Sigmoid colon (tissue), 7 donors: ENCODE data around the gene PPIL6. TPM values are rescaled to one million over a fixed set of nuclear protein-coding genes. Genes with fewer than 3 reads are reported as not detected.

Source experiments
- DNase-seq: peaks from one replicate; pipeline ENCODE4 v3.0.0-alpha.2; 2019
- H3K27ac ChIP-seq, 4 donors: fragments of 200-600 bp; sonication (generic); one replicate each; pipeline ENCODE4 v1.5.1; 2016 to 2019; ENCODE audit warnings: mild to moderate bottlenecking in 1 of 4
- H3K27me3 ChIP-seq, 3 donors: fragments of 200-600 bp; sonication (generic); one replicate each; pipeline ENCODE4 v1.5.1; 2019; ENCODE audit warnings: mild to moderate bottlenecking in 1 of 3
- H3K36me3 ChIP-seq, 4 donors: fragments of 200-600 bp; sonication (generic); one replicate each; pipeline ENCODE4 v1.5.1; 2016 to 2019
- H3K4me1 ChIP-seq, 4 donors: fragments of 200-600 bp; sonication (generic); one replicate each; pipeline ENCODE4 v1.5.1; 2017 to 2019
- H3K4me3 ChIP-seq, 4 donors: fragments of 200-600 bp; sonication (generic); one replicate each; pipeline ENCODE4 v1.5.1; 2017 to 2019; ENCODE audit warnings: mild to moderate bottlenecking in 2 of 4, moderate library complexity in 1 of 4
- H3K9me3 ChIP-seq, 4 donors: fragments of 200-600 bp in 3 of 4; sonication (generic) in 3 of 4; one replicate each; pipeline versions ENCODE4 v1.5.1 to v1.6.1; 2013 to 2019
- CTCF ChIP-seq, 4 experiments: fragments of 450-650 bp in 3 of 4; fragments of 200-600 bp in 1 of 4; IDR thresholded peaks; one replicate each; pipeline ENCODE4 v1.5.1; 2016 to 2019; ENCODE audit warnings: antibody characterized with exemption in 4 of 4, mild to moderate bottlenecking in 3 of 4, moderate library complexity in 2 of 4
- EP300 ChIP-seq, 4 donors: sonication (generic); formaldehyde crosslinking; IDR thresholded peaks; one replicate each; pipeline ENCODE4 v1.6.1; 2017; ENCODE audit warnings: antibody characterized with exemption in 4 of 4
- POLR2A ChIP-seq, 2 donors: fragments of 450-650 bp; IDR thresholded peaks; one replicate each; pipeline ENCODE4 v1.6.1; 2016; ENCODE audit warnings: antibody characterized with exemption in 2 of 2, mild to moderate bottlenecking in 2 of 2, moderate library complexity in 2 of 2
- POLR2AphosphoS5 ChIP-seq, 4 donors: sonication (generic); formaldehyde crosslinking; IDR thresholded peaks; one replicate each; pipeline ENCODE4 v1.6.1; 2017; ENCODE audit warnings: antibody characterized with exemption in 4 of 4
- WGBS, 2 donors: extraction: QIAGEN DNeasy Blood & Tissue Kit; methylation state at CpG; one replicate each; pipeline ENCODE4 v1.1.7; 2013; 5-methylcytosine and 5-hydroxymethylcytosine counted together
- intact Hi-C: fragments of 100-400 bp; cut with DNase I; formaldehyde crosslinking; loops from one replicate; pipeline ENCODE4 v1.15.1; 2023
- polyA plus RNA-seq, 3 donors: library from polyadenylated mRNA; stranded (reverse); fragments of 200-250 nt; gene quantifications; one replicate each; pipeline ENCODE4 v1.2.3, GENCODE V29; 2013
- total RNA-seq, 4 donors: library from RNA; depleted of rRNA; stranded (reverse); fragments of >200 nt; gene quantifications; one replicate each; pipeline ENCODE4 v1.1.0, GENCODE V29; 2016
- donor health status: healthy with polysubstance abuse.
- donor health status: Bipolar disorder and iron deficiency.
- donor health status: healthy.

The PPIL6 gene
- total and polyA plus RNA-seq, 7 donors: 0.44 to 10.2 (median 1.4) TPM

GRCh38 chr6:109360281-109360680 lies 80.1 kb downstream of the PPIL6 start:
- Histone ChIP-seq H3K27me3 (no peaks in the 10 kb centered on the region), H3K4me3 (no peak overlapping the region), H3K9me3 (peaks cover 0 to 3% (median 0%) of the 10 kb centered on the region in 4 donors), H3K4me1 (no peaks in the 10 kb centered on the region), H3K36me3 (peaks cover 0 to 65% (median 20%) of the 10 kb centered on the region in 4 donors), H3K27ac (no peak overlapping the region)
- no peak for TF ChIP-seq POLR2AphosphoS5 (IDR thresholded peaks at IDR 0.05)
- TF ChIP-seq CTCF (IDR thresholded peaks at IDR 0.05): no peak
- TF ChIP-seq POLR2A (IDR thresholded peaks at IDR 0.05): no peak
- TF ChIP-seq EP300 (IDR thresholded peaks at IDR 0.05): no peak
- intact Hi-C loops: no loop called here
- 90 to 97% methylated on average over 1 of the region's 1 CpG for WGBS, 2 donors
- no peak for DNase-seq

- peaks cover 0 to 3% (median 0%) of the 10 kb centered on the region in 4 donors for H3K9me3 ChIP-seq
- no peaks in the 10 kb centered on the region for H3K27me3 ChIP-seq
- no peak for DNase-seq
- H3K27ac ChIP-seq: no peak overlapping the region
- H3K36me3 ChIP-seq: peaks cover 0 to 63% (median 18%) of the 10 kb centered on the region in 4 donors
- TF ChIP-seq POLR2AphosphoS5 (IDR thresholded peaks at IDR 0.05): no peak
- no peak for TF ChIP-seq CTCF (IDR thresholded peaks at IDR 0.05)
- TF ChIP-seq POLR2A (IDR thresholded peaks at IDR 0.05): no peak
- no peak for TF ChIP-seq EP300 (IDR thresholded peaks at IDR 0.05)
- no peak overlapping the region for H3K4me3 ChIP-seq
- intact Hi-C loops: no loop called here
- 96 to 99% methylated on average over 2 of the region's 2 CpGs for WGBS, 2 donors
- H3K4me1 ChIP-seq: no peaks in the 10 kb centered on the region
Observed at GRCh38 chr6:109359248-109359647, 81.2 kb downstream of the PPIL6 start.

GRCh38 chr6:109358204-109358603 lies 82.2 kb downstream of the PPIL6 start:
- peaks cover 0 to 3% (median 0%) of the 10 kb centered on the region in 4 donors for H3K9me3 ChIP-seq
- no peak overlapping the region for H3K4me3 ChIP-seq
- no peak overlapping the region for H3K27ac ChIP-seq
- intact Hi-C loops: no loop called here
- no peak for TF ChIP-seq POLR2AphosphoS5 (IDR thresholded peaks at IDR 0.05)
- no peak for TF ChIP-seq EP300 (IDR thresholded peaks at IDR 0.05)
- TF ChIP-seq CTCF (IDR thresholded peaks at IDR 0.05): no peak
- TF ChIP-seq POLR2A (IDR thresholded peaks at IDR 0.05): no peak
- H3K27me3 ChIP-seq: no peaks in the 10 kb centered on the region
- no peak for DNase-seq
- peaks cover 0 to 57% (median 18%) of the 10 kb centered on the region in 4 donors for H3K36me3 ChIP-seq
- no peaks in the 10 kb centered on the region for H3K4me1 ChIP-seq

GRCh38 chr6:109356237-109356636 lies 84.2 kb downstream of the PPIL6 start:
- DNase-seq: no peak
- intact Hi-C loops: no loop called here
- Histone ChIP-seq H3K27ac (no peak overlapping the region), H3K4me1 (no peaks in the 10 kb centered on the region), H3K27me3 (no peaks in the 10 kb centered on the region), H3K4me3 (no peak overlapping the region), H3K36me3 (peaks cover 0 to 44% (median 13%) of the 10 kb centered on the region in 4 donors), H3K9me3 (peaks cover 0 to 3% (median 0%) of the 10 kb centered on the region in 4 donors)
- 97 to 99% methylated on average over 3 of the region's 3 CpGs for WGBS, 2 donors
- TF ChIP-seq POLR2A (IDR thresholded peaks at IDR 0.05) (no peak), POLR2AphosphoS5 (IDR thresholded peaks at IDR 0.05) (no peak), EP300 (IDR thresholded peaks at IDR 0.05) (no peak), CTCF (IDR thresholded peaks at IDR 0.05) (no peak)
